Trophoblast cell (in vitro differentiated cells and primary cell): ENCODE measurements around the gene PDLIM5.

Experiments used
- DNase-seq, 2 donors: peaks; one replicate each; pipeline ENCODE4 v3.0.0-alpha.2; 2016
- H2AFZ ChIP-seq: 2 replicates; pipeline ENCODE4 v1.6.1; 2013; ENCODE audit warnings: low read length, moderate library complexity, mild to moderate bottlenecking; ENCODE audit not compliant: insufficient read depth, poor library complexity
- H2AK5ac ChIP-seq: 2 replicates; pipeline ENCODE4 v1.6.1; 2013; ENCODE audit warnings: mild to moderate bottlenecking, low read length
- H2BK120ac ChIP-seq: 2 replicates; pipeline ENCODE4 v1.6.1; 2013; ENCODE audit warnings: low read length, mild to moderate bottlenecking, moderate library complexity; ENCODE audit not compliant: insufficient read depth, poor library complexity
- H2BK12ac ChIP-seq: 2 replicates; pipeline ENCODE4 v1.6.1; 2013; ENCODE audit warnings: mild to moderate bottlenecking, low read length, moderate library complexity
- H2BK5ac ChIP-seq: 2 replicates; pipeline ENCODE4 v1.6.1; 2013; ENCODE audit warnings: low read length, low read depth, moderate library complexity, mild to moderate bottlenecking; ENCODE audit not compliant: poor library complexity
- H3K14ac ChIP-seq: 2 replicates; pipeline ENCODE4 v1.6.1; 2013; ENCODE audit warnings: mild to moderate bottlenecking, low read length
- H3K18ac ChIP-seq: 2 replicates; pipeline ENCODE4 v1.6.1; 2013; ENCODE audit warnings: mild to moderate bottlenecking, low read length
- H3K23ac ChIP-seq: 2 replicates; pipeline ENCODE4 v1.6.1; 2013; ENCODE audit warnings: low read length
- H3K27ac ChIP-seq: 2 replicates; pipeline ENCODE4 v1.5.1; 2013; ENCODE audit warnings: low read depth, mild to moderate bottlenecking, inconsistent platforms, low read length, moderate library complexity
- H3K27me3 ChIP-seq: 2 replicates; pipeline ENCODE4 v1.6.1; 2013; ENCODE audit warnings: inconsistent platforms, mild to moderate bottlenecking, low read length, moderate library complexity; ENCODE audit not compliant: insufficient read depth
- H3K36me3 ChIP-seq, 2 experiments: 1 replicate in 1 of 2; 2 replicates in 1 of 2; pipeline ENCODE4 v1.6.1; 2013; ENCODE audit warnings: low read length in 2 of 2, mild to moderate bottlenecking in 2 of 2, moderate library complexity in 1 of 2; ENCODE audit not compliant: insufficient read depth in 2 of 2, control insufficient read depth in 1 of 2
- H3K4ac ChIP-seq: 2 replicates; pipeline ENCODE4 v1.6.1; 2013; ENCODE audit warnings: low read depth, mild to moderate bottlenecking, low read length, moderate library complexity
- H3K4me1 ChIP-seq, 2 experiments: 1 replicate in 1 of 2; 2 replicates in 1 of 2; pipeline ENCODE4 v1.6.1; 2013; ENCODE audit warnings: low read length in 2 of 2, mild to moderate bottlenecking in 2 of 2, moderate library complexity in 1 of 2; ENCODE audit not compliant: insufficient read depth in 2 of 2, control insufficient read depth in 1 of 2
- H3K4me2 ChIP-seq: 2 replicates; pipeline ENCODE4 v1.6.1; 2013; ENCODE audit warnings: inconsistent platforms, mild to moderate bottlenecking, low read length, moderate library complexity
- H3K4me3 ChIP-seq: 2 replicates; pipeline ENCODE4 v1.5.1; 2013; ENCODE audit warnings: mild to moderate bottlenecking, low read depth, low read length, inconsistent platforms
- H3K79me1 ChIP-seq: one replicate; pipeline ENCODE4 v1.6.1; 2013; ENCODE audit warnings: low read length
- H3K79me2 ChIP-seq: 2 replicates; pipeline ENCODE4 v1.6.1; 2013; ENCODE audit warnings: low read length, mild to moderate bottlenecking; ENCODE audit not compliant: control insufficient read depth, insufficient read depth, poor library complexity
- H3K9ac ChIP-seq: 2 replicates; pipeline ENCODE4 v1.6.1; 2013; ENCODE audit warnings: mild to moderate bottlenecking, low read length
- H3K9me3 ChIP-seq: 2 replicates; pipeline ENCODE4 v1.6.1; 2013; ENCODE audit warnings: low read depth, mild to moderate bottlenecking, control low read depth, inconsistent platforms, low read length; ENCODE audit not compliant: insufficient read depth
- H4K12ac ChIP-seq: 2 replicates; pipeline ENCODE4 v1.6.1; 2013; ENCODE audit warnings: low read depth, mild to moderate bottlenecking, low read length, moderate library complexity
- H4K8ac ChIP-seq: 2 replicates; pipeline ENCODE4 v1.6.1; 2013; ENCODE audit warnings: low read depth, mild to moderate bottlenecking, low read length, moderate library complexity
- H4K91ac ChIP-seq: one replicate; pipeline ENCODE4 v1.6.1; 2013; ENCODE audit warnings: low read depth, mild to moderate bottlenecking, low read length, moderate library complexity
- WGBS: extraction: QIAGEN DNeasy Blood & Tissue Kit; methylation state at CpG from one replicate; pipeline ENCODE4 v1.1.7; 2013; ENCODE audit warnings: missing lambda C conversion rate; ENCODE audit not compliant: insufficient read length, insufficient coverage; ENCODE audit errors: extremely low coverage; 5-methylcytosine and 5-hydroxymethylcytosine counted together

Gene PDLIM5

GRCh38 chr4:94454405-94454804, 2.7 kb downstream of the PDLIM5 start:
- no CpG with 5 or more reads among the region's 2 CpGs for WGBS
- Histone ChIP-seq H3K23ac (no peak overlapping the region), H2BK12ac (no peak overlapping the region), H3K9me3 (no peaks in the 10 kb centered on the region), H2AK5ac (no peak overlapping the region), H4K91ac (no peak overlapping the region), H3K36me3 (peaks cover 4% of the 10 kb centered on the region in 2 experiments), H3K14ac (no peak overlapping the region), H3K9ac (no peak overlapping the region), H3K79me2 (peaks cover 5% of the 10 kb centered on the region), H4K12ac (no peak overlapping the region), H2BK5ac (no peak overlapping the region), H2BK120ac (no peak overlapping the region), H3K79me1 (peaks cover 7% of the 10 kb centered on the region), H3K27me3 (no peaks in the 10 kb centered on the region), H2AFZ (no peak overlapping the region), H3K4ac (no peak overlapping the region), H3K4me3 (no peak overlapping the region), H3K27ac (no peak overlapping the region), H3K4me2 (peak overlapping the region; percentile 36), H4K8ac (no peak overlapping the region), H3K18ac (no peak overlapping the region), H3K4me1 (no peaks in the 10 kb centered on the region)
- DNase-seq = no peak

GRCh38 chr4:94455081-94455480, 3.3 kb downstream of the PDLIM5 start:
- Histone ChIP-seq H4K12ac (no peak overlapping the region), H2BK120ac (no peak overlapping the region), H3K27ac (no peak overlapping the region), H3K9me3 (no peaks in the 10 kb centered on the region), H2AK5ac (no peak overlapping the region), H3K36me3 (peaks cover 4% of the 10 kb centered on the region in 2 experiments), H3K14ac (no peak overlapping the region), H3K27me3 (no peaks in the 10 kb centered on the region), H3K4me3 (no peak overlapping the region), H2BK12ac (no peak overlapping the region), H3K4me1 (no peaks in the 10 kb centered on the region), H3K18ac (no peak overlapping the region), H3K4ac (peak overlapping the region; percentile 24), H3K79me2 (peaks cover 5% of the 10 kb centered on the region), H4K8ac (no peak overlapping the region), H2AFZ (no peak overlapping the region), H3K23ac (no peak overlapping the region), H3K4me2 (no peak overlapping the region), H4K91ac (no peak overlapping the region), H3K9ac (no peak overlapping the region), H2BK5ac (no peak overlapping the region), H3K79me1 (peaks cover 7% of the 10 kb centered on the region)
- no CpG with 5 or more reads among the region's 3 CpGs for WGBS
- peak in 1 of 2 donors; percentile 40 for DNase-seq

GRCh38 chr4:94457692-94458106, 6.0 kb downstream of the PDLIM5 start:
- Histone ChIP-seq H3K14ac (no peak overlapping the region), H3K79me2 (no peaks in the 10 kb centered on the region), H3K27ac (no peak overlapping the region), H4K91ac (no peak overlapping the region), H3K79me1 (peaks cover 1% of the 10 kb centered on the region), H3K9ac (no peak overlapping the region), H3K4me2 (peak overlapping the region; percentile 33), H3K4me3 (no peak overlapping the region), H2AK5ac (no peak overlapping the region), H3K9me3 (no peaks in the 10 kb centered on the region), H2BK12ac (no peak overlapping the region), H2BK5ac (no peak overlapping the region), H4K12ac (no peak overlapping the region), H3K18ac (no peak overlapping the region), H4K8ac (no peak overlapping the region), H3K4me1 (no peaks in the 10 kb centered on the region), H2BK120ac (no peak overlapping the region), H3K36me3 (peaks cover 4% of the 10 kb centered on the region in 2 experiments), H3K27me3 (no peaks in the 10 kb centered on the region), H3K23ac (no peak overlapping the region), H2AFZ (no peak overlapping the region), H3K4ac (no peak overlapping the region)
- DNase-seq = no peak
- WGBS = no CpG with 5 or more reads among the region's 1 CpG

- no peak overlapping the region for H2BK5ac ChIP-seq
- H2BK12ac ChIP-seq = no peak overlapping the region
- H3K14ac ChIP-seq = no peak overlapping the region
- H2AFZ ChIP-seq = no peak overlapping the region
- H3K79me2 ChIP-seq = no peaks in the 10 kb centered on the region
- H4K12ac ChIP-seq = no peak overlapping the region
- peak; percentile 19 to 69 for DNase-seq
- no peak overlapping the region for H3K18ac ChIP-seq
- H3K79me1 ChIP-seq = no peaks in the 10 kb centered on the region
- no peak overlapping the region for H3K27ac ChIP-seq
- H3K4ac ChIP-seq = no peak overlapping the region
- H3K9me3 ChIP-seq = no peaks in the 10 kb centered on the region
- H3K9ac ChIP-seq = no peak overlapping the region
- no peak overlapping the region for H3K4me2 ChIP-seq
- WGBS = no CpG with 5 or more reads among the region's 3 CpGs
- no peak overlapping the region for H2BK120ac ChIP-seq
- no peaks in the 10 kb centered on the region for H3K4me1 ChIP-seq
- no peak overlapping the region for H4K91ac ChIP-seq
- H3K36me3 ChIP-seq = peaks cover 4% of the 10 kb centered on the region in 2 experiments
- H4K8ac ChIP-seq = no peak overlapping the region
- no peak overlapping the region for H3K4me3 ChIP-seq
- no peak overlapping the region for H2AK5ac ChIP-seq
- no peak overlapping the region for H3K23ac ChIP-seq
- H3K27me3 ChIP-seq = no peaks in the 10 kb centered on the region
These were observed 6.9 kb downstream of the PDLIM5 start for GRCh38 chr4:94458682-94459081.
